Omental fat pad (tissue), 4 donors: ENCODE data around the gene ZBTB17. TPM values are rescaled to one million over a fixed set of nuclear protein-coding genes. Genes with fewer than 3 reads are reported as not detected.

Experiments used
- ATAC-seq: fragments of 150-250 bp; one replicate; pipeline ENCODE4 v1.9.1; 2016; ENCODE audit warnings: mild to moderate bottlenecking, moderate library complexity; ENCODE audit not compliant: low FRiP score
- DNase-seq: peaks from one replicate; pipeline ENCODE4 v3.0.0-alpha.2; 2019; ENCODE audit warnings: low spot score
- total RNA-seq, 4 donors: library from RNA; depleted of rRNA; stranded (reverse); fragments of >200 nt; gene quantifications; one replicate each; pipeline ENCODE4 v1.1.0, GENCODE V29; 2016
- TF ChIP-seq, protein P1 (sequence below), 3 donors: fragments of 450-650 bp; IDR thresholded peaks; one replicate each; pipeline ENCODE4 v1.5.1; 2016 to 2017; ENCODE audit warnings: antibody characterized with exemption in 3 of 3, mild to moderate bottlenecking in 3 of 3, moderate library complexity in 2 of 3

ZBTB17 gene
- total RNA-seq, 4 donors from 2014 or later: 20.7 to 53.6 (median 27.8) TPM

DNA sequence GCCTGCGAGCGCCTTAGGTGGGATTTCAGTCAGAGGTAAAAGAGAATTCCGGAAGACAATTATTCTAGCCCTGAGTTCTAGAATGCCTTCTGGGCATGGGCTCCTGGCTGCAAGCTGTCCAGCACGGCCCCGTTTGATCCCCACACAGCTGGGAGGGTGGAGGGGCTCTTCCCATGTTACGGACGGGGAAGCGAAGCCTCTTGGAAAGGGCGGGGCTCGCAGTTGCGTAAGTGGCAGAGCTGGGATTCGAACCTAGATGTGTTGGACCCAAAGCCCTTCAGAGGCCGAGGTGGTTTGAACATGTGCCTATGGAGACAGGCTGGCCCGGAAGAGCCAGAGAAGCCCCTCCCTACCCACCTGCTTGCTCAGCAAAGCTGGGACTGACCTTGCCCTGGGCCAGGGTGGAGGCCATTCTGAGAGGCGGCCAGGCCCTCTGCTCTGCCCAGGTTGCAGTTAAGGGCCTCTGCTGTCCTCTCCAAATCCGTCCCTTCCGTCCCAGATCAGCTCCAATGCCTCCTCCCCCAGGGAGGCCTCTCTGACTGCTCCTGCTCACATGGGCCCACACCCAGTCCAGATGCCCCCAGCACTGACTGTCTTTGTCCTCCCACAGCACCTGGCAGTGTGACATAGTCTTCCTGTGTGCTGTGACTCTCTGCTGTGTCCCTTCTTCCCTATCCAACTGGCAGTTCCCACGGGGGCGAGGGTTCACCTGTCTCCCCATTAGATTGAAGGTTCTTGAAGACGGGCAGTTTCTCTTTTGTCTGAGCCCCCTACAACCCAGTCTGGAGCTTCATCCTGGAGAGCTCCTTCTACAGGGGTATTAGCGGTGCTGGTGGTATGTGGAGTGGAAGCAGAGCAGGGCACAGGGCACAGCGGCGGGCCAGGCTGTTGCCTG lies 43.1 kb upstream of the ZBTB17 start:
- TF ChIP-seq, protein P1, sequence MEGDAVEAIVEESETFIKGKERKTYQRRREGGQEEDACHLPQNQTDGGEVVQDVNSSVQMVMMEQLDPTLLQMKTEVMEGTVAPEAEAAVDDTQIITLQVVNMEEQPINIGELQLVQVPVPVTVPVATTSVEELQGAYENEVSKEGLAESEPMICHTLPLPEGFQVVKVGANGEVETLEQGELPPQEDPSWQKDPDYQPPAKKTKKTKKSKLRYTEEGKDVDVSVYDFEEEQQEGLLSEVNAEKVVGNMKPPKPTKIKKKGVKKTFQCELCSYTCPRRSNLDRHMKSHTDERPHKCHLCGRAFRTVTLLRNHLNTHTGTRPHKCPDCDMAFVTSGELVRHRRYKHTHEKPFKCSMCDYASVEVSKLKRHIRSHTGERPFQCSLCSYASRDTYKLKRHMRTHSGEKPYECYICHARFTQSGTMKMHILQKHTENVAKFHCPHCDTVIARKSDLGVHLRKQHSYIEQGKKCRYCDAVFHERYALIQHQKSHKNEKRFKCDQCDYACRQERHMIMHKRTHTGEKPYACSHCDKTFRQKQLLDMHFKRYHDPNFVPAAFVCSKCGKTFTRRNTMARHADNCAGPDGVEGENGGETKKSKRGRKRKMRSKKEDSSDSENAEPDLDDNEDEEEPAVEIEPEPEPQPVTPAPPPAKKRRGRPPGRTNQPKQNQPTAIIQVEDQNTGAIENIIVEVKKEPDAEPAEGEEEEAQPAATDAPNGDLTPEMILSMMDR (IDR thresholded peaks at IDR 0.05): no peak
- ATAC-seq: no peak
- no peak for DNase-seq

DNA sequence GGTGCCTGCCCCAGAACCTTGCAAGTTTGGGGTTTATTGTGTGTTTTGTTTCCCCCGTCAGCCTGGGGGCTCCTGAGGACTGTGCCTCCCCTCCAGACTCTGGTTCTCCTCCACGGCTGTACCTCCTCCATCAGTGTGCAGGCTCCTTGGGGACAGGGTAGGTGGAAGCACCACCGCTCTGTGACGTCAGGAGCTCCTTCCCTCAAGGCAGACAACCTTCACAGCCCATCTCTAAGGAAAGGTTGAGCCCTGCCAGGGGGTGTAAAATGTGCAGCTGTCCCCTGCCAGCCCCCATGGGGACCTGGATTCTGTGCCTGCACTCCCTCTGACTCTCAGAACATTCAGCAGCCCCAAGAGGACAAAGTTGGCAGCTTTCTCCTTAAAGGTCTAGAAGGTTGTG lies 42.4 kb upstream of the ZBTB17 start:
- ATAC-seq: no peak
- TF ChIP-seq, protein P1 (IDR thresholded peaks at IDR 0.05): no peak
- DNase-seq: no peak

DNA sequence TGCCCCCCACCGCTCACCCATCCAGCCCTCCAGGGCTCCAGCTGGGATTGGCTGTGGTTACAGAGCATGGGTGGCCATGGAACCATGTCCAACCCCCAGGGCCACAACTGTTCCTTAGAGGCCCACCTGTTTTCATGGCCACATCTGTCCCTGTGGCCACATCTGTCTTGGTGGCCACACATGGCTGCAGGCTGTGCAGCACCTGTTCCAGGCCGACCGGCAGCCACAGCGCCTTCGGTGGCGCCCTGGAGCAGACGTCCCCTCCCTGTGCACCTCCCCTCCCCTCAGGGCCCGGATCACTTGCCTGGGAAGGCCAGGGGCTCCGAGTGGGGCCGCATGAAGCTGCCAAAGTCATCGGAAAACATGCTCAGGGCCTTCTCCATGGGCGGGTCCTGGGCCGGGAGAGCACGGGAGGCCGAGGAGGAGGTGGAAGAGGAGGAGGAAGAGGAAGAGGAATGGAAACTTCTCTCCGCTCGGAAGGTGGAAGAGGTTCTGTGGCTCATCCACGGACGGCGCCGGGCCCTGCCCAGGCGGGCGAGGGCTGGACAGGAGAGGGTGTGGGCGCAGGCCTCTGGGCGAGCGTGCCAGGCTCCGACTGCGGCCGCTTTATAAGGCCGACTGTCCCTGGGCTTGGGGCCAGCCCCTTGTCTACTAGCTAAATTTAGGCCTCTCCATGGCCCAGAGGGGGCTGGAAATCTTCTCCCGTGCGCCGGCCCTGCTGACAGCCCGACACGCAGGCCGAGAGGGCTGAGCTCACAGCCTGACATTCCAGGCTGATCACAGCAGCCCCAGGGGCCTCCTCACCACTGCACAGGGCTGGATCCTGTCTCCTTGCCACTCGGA lies 41.8 kb upstream of the ZBTB17 start, which contains the start of gene HSPB7:
HSPB7 (minus strand) TSS at position 583 of the 843 bp plus-strand sequence; CDS start at position 503, 80 bp downstream.
- no peak for DNase-seq
- TF ChIP-seq, protein P1 (IDR thresholded peaks at IDR 0.05): no peak
- peak; percentile 71 for ATAC-seq

DNA sequence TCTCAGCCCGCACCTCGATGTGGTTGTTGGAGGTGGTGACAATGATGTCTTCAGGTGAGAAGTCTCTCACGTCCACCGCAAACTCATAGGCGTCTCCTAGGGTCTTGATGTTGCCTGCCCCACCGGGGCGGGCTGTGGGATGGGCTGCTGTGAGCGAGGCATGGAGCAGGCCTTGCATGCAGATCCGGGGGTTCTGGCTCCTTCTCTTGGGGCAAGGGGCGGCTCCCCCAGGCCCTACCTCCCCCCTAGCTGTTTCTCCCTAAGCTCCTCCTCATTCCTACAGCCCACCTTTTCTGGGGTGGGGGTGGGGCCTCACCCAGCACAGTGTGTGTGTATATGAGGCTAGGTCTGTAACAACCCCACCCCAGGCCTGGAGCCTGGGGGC lies 41.2 kb upstream of the ZBTB17 start:
- TF ChIP-seq, protein P1 (IDR thresholded peaks at IDR 0.05): no peak
- no peak for ATAC-seq
- no peak for DNase-seq

DNA sequence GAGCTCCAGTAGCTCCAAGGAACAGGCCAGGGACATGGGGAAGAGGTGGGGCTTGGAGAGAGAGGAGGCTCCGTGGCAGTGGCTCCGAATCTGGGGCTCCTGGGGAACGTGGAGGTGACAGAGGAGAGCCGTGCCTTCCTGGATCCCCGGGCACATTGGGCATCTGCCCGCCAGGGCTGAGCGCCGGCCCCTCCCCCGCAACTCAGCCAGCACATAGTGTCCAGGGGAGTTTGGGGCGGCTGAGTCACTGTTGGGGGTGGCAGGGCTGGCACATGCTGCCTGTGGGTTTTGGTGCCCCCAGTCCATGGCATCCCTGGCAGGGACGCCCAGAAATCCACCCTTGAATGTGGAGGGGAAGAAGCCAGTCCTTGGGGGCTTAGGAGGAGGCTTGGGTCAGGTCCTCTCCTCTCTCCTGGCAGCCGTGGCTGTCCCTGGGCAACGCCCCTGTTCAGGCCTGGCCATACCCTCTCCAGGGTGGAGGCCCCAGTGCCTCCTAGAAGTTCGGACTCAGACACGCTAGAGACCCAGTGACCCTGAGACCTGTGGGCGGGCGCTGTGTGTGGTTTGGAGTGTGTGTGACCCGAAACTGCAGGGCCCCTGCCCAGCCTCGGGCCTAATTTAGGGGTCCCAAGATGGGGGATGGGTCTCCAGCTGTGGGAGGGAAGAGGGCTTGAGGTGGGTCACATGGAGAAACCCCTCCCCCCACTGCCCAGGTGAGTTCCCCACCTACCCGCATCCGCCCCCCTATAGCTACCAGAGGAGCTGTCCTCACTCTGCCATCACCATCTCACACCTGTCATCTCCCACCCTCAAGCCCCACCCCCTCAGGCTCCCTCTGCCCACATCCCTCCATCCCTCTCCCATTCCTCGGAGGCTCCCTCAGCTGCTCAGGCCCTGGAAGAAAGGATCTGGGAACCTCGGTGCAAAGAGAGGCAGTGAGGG lies 40.3 kb upstream of the ZBTB17 start:
- no peak for ATAC-seq
- TF ChIP-seq, protein P1 (IDR thresholded peaks at IDR 0.05): no peak
- no peak for DNase-seq

DNA sequence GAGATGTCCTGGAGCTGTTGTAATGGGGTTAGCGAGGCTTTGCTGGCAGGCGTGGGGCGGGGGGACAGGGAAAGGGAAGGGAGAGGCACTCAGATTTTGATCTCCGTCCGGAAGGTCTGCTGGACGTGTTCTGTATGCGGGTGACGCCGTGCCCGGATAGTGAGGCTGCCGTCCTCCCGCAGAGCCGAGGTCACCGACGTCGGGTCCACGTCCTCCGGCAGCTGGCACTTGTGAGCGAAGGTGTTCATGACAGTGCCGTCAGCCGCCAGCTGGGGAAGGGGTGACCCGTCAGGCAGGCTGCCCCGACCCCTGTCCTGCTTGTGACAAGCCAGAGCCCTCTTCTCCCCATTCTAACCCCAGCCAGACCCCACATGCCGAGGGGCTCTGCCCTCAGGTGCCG lies 39.6 kb upstream of the ZBTB17 start:
- TF ChIP-seq, protein P1 (IDR thresholded peaks at IDR 0.05): no peak
- DNase-seq: no peak
- no peak for ATAC-seq
